KMS-11 (cell line): ENCODE results near the gene NCR3LG1.

ENCODE experiments used
- H2AFZ ChIP-seq: fragments of 200-600 bp; sonication (generic); 2 replicates; pipeline ENCODE4 v1.6.1; 2016; ENCODE audit warnings: antibody characterized with exemption, mixed run types, low read depth
- H3K27ac ChIP-seq: fragments of 200-600 bp; sonication (generic); 2 replicates; pipeline ENCODE4 v1.6.1; 2016; ENCODE audit warnings: mild to moderate bottlenecking, mixed run types
- H3K27me3 ChIP-seq: fragments of 200-600 bp; sonication (generic); 2 replicates; pipeline ENCODE4 v1.6.1; 2017; ENCODE audit warnings: mild to moderate bottlenecking, low read depth, mixed run types, moderate library complexity; ENCODE audit not compliant: insufficient read depth
- H3K36me3 ChIP-seq: fragments of 200-600 bp; sonication (generic); 2 replicates; pipeline ENCODE4 v1.6.1; 2017; ENCODE audit warnings: mild to moderate bottlenecking, mixed run types; ENCODE audit not compliant: insufficient read depth
- H3K4me1 ChIP-seq: fragments of 200-600 bp; sonication (generic); 2 replicates; pipeline ENCODE4 v1.6.1; 2016; ENCODE audit warnings: mild to moderate bottlenecking, low read depth, mixed run types; ENCODE audit not compliant: poor library complexity, severe bottlenecking
- H3K4me2 ChIP-seq: fragments of 200-600 bp; sonication (generic); 2 replicates; pipeline ENCODE4 v1.7.0; 2016; ENCODE audit warnings: mild to moderate bottlenecking, mixed run types
- H3K4me3 ChIP-seq: fragments of 200-600 bp; sonication (generic); IDR thresholded peaks from 2 replicates; pipeline ENCODE4 v1.6.1; 2017; ENCODE audit warnings: low read depth, low read length, mixed read lengths; ENCODE audit not compliant: insufficient read depth
- H3K79me2 ChIP-seq: fragments of 200-600 bp; sonication (generic); 2 replicates; pipeline ENCODE4 v1.6.1; 2016; ENCODE audit warnings: low read depth, mixed run types; ENCODE audit not compliant: insufficient read depth
- H3K9ac ChIP-seq: fragments of 200-600 bp; sonication (generic); 2 replicates; pipeline ENCODE4 v1.6.1; 2016; ENCODE audit warnings: mild to moderate bottlenecking, mixed run types
- H4K20me1 ChIP-seq: fragments of 200-600 bp; sonication (generic); 2 replicates; pipeline ENCODE4 v1.6.1; 2016; ENCODE audit warnings: mild to moderate bottlenecking, mixed run types; ENCODE audit not compliant: insufficient read depth
- TF ChIP-seq, protein P1 (sequence below): fragments of 200-600 bp; sonication (generic); conservative IDR thresholded peaks from 2 replicates; pipeline ENCODE4 v1.6.1; 2017; ENCODE audit warnings: low read depth, mild to moderate bottlenecking, antibody characterized with exemption, low read length, moderate library complexity, mixed read lengths

The NCR3LG1 gene

DNA sequence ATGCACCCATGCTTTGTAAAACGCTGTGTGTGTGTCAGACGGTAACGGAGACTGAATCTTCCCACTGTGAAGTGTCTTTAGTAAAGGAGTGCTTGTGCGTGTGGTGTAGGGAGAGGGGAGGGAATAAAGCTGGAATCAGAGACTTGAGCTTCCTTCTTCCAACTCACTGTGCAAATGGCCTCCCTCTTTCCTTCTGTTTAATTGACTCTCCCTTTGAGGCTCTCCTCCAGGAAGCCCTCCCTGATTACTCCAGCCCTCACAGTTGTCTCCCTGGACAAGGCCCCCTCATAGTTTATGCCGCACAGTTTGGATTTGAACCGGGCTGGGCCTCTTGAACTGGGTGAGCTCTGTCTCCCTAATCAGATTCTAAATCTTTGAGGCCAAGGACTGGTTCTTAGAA, 59.8 kb downstream of the NCR3LG1 start:
- no peaks in the 10 kb centered on the region for H3K79me2 ChIP-seq
- H2AFZ ChIP-seq: no peak overlapping the region
- no peaks in the 10 kb centered on the region for H3K4me1 ChIP-seq
- no peak overlapping the region for H3K4me3 ChIP-seq
- no peak overlapping the region for H3K27ac ChIP-seq
- no peak overlapping the region for H3K9ac ChIP-seq
- TF ChIP-seq, protein P1, sequence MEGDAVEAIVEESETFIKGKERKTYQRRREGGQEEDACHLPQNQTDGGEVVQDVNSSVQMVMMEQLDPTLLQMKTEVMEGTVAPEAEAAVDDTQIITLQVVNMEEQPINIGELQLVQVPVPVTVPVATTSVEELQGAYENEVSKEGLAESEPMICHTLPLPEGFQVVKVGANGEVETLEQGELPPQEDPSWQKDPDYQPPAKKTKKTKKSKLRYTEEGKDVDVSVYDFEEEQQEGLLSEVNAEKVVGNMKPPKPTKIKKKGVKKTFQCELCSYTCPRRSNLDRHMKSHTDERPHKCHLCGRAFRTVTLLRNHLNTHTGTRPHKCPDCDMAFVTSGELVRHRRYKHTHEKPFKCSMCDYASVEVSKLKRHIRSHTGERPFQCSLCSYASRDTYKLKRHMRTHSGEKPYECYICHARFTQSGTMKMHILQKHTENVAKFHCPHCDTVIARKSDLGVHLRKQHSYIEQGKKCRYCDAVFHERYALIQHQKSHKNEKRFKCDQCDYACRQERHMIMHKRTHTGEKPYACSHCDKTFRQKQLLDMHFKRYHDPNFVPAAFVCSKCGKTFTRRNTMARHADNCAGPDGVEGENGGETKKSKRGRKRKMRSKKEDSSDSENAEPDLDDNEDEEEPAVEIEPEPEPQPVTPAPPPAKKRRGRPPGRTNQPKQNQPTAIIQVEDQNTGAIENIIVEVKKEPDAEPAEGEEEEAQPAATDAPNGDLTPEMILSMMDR: no peak
- H3K27me3 ChIP-seq: no peaks in the 10 kb centered on the region
- no peaks in the 10 kb centered on the region for H3K36me3 ChIP-seq
- no peak overlapping the region for H3K4me2 ChIP-seq
- no peaks in the 10 kb centered on the region for H4K20me1 ChIP-seq

DNA sequence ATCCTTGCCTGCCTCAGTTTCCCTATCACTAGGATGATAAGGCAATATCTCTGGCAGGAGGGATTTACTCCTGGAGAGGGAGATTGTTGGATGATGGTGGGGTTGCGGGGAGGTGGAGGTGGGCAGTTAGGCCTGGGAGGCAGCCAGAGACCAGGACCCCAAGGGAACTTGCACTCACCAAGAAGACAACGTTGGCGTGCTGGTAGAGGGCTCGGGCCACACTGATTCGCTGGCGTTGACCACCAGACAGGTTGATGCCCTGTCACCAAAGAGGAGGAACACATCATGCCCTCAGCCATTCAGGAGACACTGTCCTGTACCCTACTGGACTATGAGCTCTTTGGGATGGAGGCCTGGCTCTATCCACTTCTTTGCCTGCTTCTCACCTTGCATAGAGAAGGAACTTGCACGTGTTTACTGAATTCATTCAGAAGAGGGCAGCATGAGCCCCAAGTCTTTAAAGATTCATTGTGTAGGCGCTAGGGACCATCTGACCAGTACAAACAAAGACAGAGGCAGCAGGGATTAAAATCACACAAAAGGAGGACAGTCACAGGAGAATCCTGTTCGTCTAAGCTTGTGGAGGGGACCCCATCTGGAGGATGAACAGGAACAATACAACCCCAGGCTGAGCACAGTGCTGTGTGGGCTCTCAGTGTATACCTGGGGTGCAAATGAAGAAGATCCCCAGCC, 61.0 kb downstream of the NCR3LG1 start:
- Histone ChIP-seq H3K9ac (no peak overlapping the region), H3K27ac (no peak overlapping the region), H3K27me3 (no peaks in the 10 kb centered on the region), H3K4me3 (no peak overlapping the region), H3K4me1 (no peaks in the 10 kb centered on the region), H4K20me1 (no peaks in the 10 kb centered on the region), H3K79me2 (no peaks in the 10 kb centered on the region), H2AFZ (no peak overlapping the region), H3K36me3 (no peaks in the 10 kb centered on the region), H3K4me2 (no peak overlapping the region)
- TF ChIP-seq, protein P1: no peak

DNA sequence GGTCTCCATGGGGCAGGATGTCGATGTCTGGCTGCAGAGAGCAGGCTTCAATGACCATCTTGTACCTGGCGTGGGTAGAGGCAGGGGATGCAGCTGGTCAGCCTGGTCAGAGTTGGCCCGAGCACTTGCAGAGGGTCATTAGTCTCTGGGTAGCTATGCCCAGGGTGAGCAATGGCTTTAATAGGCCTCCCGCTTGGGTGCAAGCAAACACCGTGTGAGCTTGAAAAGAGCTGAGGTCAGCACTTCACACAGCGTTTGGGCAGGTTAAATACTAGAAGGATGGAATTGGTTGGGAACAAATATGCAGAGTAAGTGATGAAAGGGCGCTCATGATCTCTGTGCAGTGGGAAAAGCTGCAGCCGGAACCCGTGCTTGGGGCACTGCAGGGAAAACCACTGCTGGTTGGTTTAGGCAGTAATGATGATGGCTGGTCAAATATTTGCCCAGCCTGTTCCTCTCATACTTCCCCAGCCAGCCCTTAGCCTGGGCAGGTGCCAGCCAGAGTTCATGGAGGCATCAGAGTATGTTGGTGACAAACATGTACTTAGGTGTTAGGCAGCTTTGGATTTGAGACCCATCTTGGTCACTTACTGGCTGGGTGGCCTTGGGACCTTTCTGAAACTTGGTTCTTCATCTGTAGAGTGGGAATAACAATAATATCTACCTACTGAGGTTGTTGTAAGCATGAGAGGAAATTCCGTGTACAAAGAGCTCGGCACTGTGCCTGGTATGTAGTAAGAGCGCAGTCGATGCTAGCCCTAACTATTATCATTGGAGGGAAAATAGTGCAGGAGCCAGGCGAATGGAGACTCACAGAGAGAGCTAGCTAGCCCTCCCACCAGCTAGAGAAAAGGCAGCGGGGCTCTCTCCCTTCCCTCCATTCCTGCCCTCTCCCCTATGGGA, 62.1 kb downstream of the NCR3LG1 start:
- no peak overlapping the region for H3K27ac ChIP-seq
- no peaks in the 10 kb centered on the region for H3K4me1 ChIP-seq
- no peaks in the 10 kb centered on the region for H3K79me2 ChIP-seq
- H2AFZ ChIP-seq: no peak overlapping the region
- H3K36me3 ChIP-seq: no peaks in the 10 kb centered on the region
- H3K4me3 ChIP-seq: no peak overlapping the region
- no peak overlapping the region for H3K9ac ChIP-seq
- H3K27me3 ChIP-seq: no peaks in the 10 kb centered on the region
- TF ChIP-seq, protein P1: no peak
- no peaks in the 10 kb centered on the region for H4K20me1 ChIP-seq
- H3K4me2 ChIP-seq: no peak overlapping the region

DNA sequence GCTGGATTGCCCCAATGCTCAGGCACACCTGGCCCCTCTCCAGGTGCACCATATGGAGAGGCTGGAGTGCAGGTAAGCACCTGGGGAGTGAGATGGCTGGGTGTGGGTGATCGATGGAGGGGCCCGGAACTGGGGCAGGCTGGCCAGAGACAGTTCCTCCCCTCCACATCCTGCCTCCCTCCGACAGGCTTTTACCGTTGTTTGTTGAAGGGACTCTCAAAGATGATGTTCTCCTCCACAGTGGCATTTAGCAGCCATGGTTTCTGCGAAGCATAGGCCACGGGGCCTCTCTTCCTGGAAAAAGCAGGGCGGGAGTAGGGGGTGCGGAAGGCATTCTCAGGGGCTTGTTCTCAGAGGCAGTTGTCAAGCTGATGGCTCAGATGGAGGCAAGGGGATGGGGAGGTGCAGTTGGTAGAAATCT, 62.7 kb downstream of the NCR3LG1 start:
- no peaks in the 10 kb centered on the region for H3K27me3 ChIP-seq
- TF ChIP-seq, protein P1: no peak
- H3K27ac ChIP-seq: no peak overlapping the region
- no peak overlapping the region for H2AFZ ChIP-seq
- no peak overlapping the region for H3K4me3 ChIP-seq
- H3K4me1 ChIP-seq: no peaks in the 10 kb centered on the region
- H3K4me2 ChIP-seq: no peak overlapping the region
- H3K36me3 ChIP-seq: no peaks in the 10 kb centered on the region
- no peaks in the 10 kb centered on the region for H3K79me2 ChIP-seq
- no peak overlapping the region for H3K9ac ChIP-seq
- H4K20me1 ChIP-seq: no peaks in the 10 kb centered on the region
